HG03060 (cell line): Measurements from ENCODE around the gene YLPM1.

Experiments used
- ATAC-seq: cut with Tn5 transposase; IDR thresholded peaks from one replicate; pipeline ENCODE4 v1.9.1; 2021; ENCODE audit warnings: low read depth, moderate number of reproducible peaks; ENCODE audit not compliant: unreplicated experiment

Gene YLPM1

GRCh38 chr14:74792249-74793039, 29.3 kb downstream of the YLPM1 start:
- no peak for ATAC-seq

GRCh38 chr14:74793506-74794155, 30.5 kb downstream of the YLPM1 start:
- no peak for ATAC-seq

GRCh38 chr14:74794947-74795346, 31.8 kb downstream of the YLPM1 start:
- no peak for ATAC-seq

GRCh38 chr14:74799765-74800164, 36.6 kb downstream of the YLPM1 start:
- no peak for ATAC-seq

GRCh38 chr14:74800780-74801179, 37.7 kb downstream of the YLPM1 start:
- ATAC-seq = no peak

- ATAC-seq = no peak
Measured at GRCh38 chr14:74801396-74801795, 38.3 kb downstream of the YLPM1 start.

GRCh38 chr14:74804219-74804825, 41.2 kb downstream of the YLPM1 start:
- no peak for ATAC-seq

- no peak for ATAC-seq
Measured at GRCh38 chr14:74807853-74808545, 44.9 kb downstream of the YLPM1 start.

- no peak for ATAC-seq
Measured at GRCh38 chr14:74816124-74816523, 53.0 kb downstream of the YLPM1 start.

- ATAC-seq = no peak
Measured at GRCh38 chr14:74820288-74820687, 57.2 kb downstream of the YLPM1 start.

- ATAC-seq = no peak
Measured at GRCh38 chr14:74821267-74821915, 58.3 kb downstream of the YLPM1 start.

- no peak for ATAC-seq
Measured at GRCh38 chr14:74824997-74825396, 61.9 kb downstream of the YLPM1 start.

- no peak for ATAC-seq
Measured at GRCh38 chr14:74826574-74826973, 63.5 kb downstream of the YLPM1 start.

GRCh38 chr14:74829251-74829650, 66.1 kb downstream of the YLPM1 start:
- no peak for ATAC-seq

GRCh38 chr14:74832849-74833248, 69.7 kb downstream of the YLPM1 start:
- ATAC-seq = no peak

GRCh38 chr14:74834692-74835392, 71.7 kb downstream of the YLPM1 start:
- ATAC-seq = no peak

- no peak for ATAC-seq
Measured at GRCh38 chr14:74835645-74836250, 72.6 kb downstream of the YLPM1 start.

- no peak for ATAC-seq
Measured at GRCh38 chr14:74836251-74836960, 73.3 kb downstream of the YLPM1 start.

GRCh38 chr14:74838166-74838565, 75.0 kb downstream of the YLPM1 start:
- no peak for ATAC-seq
